Amniotic epithelial cell (primary cell): Measurements from ENCODE around the gene CLIC1.
A peak's percentile ranks its signal among the peaks of the same experiment; 100 is the strongest.

ENCODE experiments used
- DNase-seq: peaks from one replicate; pipeline ENCODE4 v3.0.0-alpha.2; 2010; ENCODE audit warnings: low read depth

Gene CLIC1

GRCh38 chr6:31701666-31702404 lies 34.5 kb downstream of the CLIC1 start:
- no peak for DNase-seq

- DNase-seq: no peak
Measured at GRCh38 chr6:31700740-31701401, 35.5 kb downstream of the CLIC1 start.

- DNase-seq: no peak
Measured at GRCh38 chr6:31697555-31697954, 38.8 kb downstream of the CLIC1 start.

- DNase-seq: no peak
Measured at GRCh38 chr6:31693535-31693934, 42.8 kb downstream of the CLIC1 start.

GRCh38 chr6:31692886-31693285 lies 43.4 kb downstream of the CLIC1 start:
- DNase-seq: no peak

GRCh38 chr6:31692353-31692752 lies 44.0 kb downstream of the CLIC1 start:
- DNase-seq: no peak

- no peak for DNase-seq
Measured at GRCh38 chr6:31691564-31692108, 44.7 kb downstream of the CLIC1 start.

GRCh38 chr6:31691078-31691463 lies 45.3 kb downstream of the CLIC1 start:
- no peak for DNase-seq

GRCh38 chr6:31690231-31691077 lies 45.9 kb downstream of the CLIC1 start:
- peak; percentile 81 for DNase-seq

GRCh38 chr6:31689249-31690110 lies 46.9 kb downstream of the CLIC1 start:
- DNase-seq: no peak

GRCh38 chr6:31687860-31688693 lies 48.3 kb downstream of the CLIC1 start:
- no peak for DNase-seq

GRCh38 chr6:31687321-31687720 lies 49.0 kb downstream of the CLIC1 start:
- no peak for DNase-seq

GRCh38 chr6:31686483-31686882 lies 49.8 kb downstream of the CLIC1 start:
- no peak for DNase-seq

GRCh38 chr6:31683591-31683990 lies 52.7 kb downstream of the CLIC1 start:
- no peak for DNase-seq

GRCh38 chr6:31681135-31681671 lies 55.1 kb downstream of the CLIC1 start:
- no peak for DNase-seq
